GM12875 (cell line): Measurements from ENCODE around the gene PHC3.

ENCODE experiments used
- H3K4me3 ChIP-seq: one replicate; pipeline ENCODE4 v1.5.1; 2011; ENCODE audit warnings: low read depth, low read length, control low read depth
- TF ChIP-seq, protein P1 (sequence below): IDR thresholded peaks from 2 replicates; pipeline ENCODE4 v1.5.1; 2011; ENCODE audit warnings: low read depth, mild to moderate bottlenecking, control low read depth, inconsistent platforms, low read length, moderate library complexity, borderline replicate concordance; ENCODE audit not compliant: insufficient read depth

Gene PHC3

DNA sequence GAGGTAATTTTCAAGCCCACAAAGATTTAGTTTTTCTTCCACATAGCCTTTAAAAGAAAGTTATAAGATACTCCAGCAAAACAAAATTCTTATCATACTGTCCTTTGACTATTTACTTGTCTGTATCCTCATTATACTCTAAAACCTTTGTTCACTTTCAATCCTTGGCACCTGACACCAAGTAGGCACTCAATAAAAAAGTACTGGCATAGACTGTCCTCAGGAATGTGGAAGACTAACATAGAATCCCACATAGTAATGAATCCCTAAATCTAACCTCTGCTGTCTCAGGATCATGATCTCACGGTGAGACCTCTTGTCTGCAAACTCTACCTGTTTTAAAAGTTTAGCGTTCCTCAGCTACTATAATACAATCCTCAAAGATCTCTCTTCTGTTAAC, 21.6 kb downstream of the PHC3 start:
- TF ChIP-seq, protein P1, sequence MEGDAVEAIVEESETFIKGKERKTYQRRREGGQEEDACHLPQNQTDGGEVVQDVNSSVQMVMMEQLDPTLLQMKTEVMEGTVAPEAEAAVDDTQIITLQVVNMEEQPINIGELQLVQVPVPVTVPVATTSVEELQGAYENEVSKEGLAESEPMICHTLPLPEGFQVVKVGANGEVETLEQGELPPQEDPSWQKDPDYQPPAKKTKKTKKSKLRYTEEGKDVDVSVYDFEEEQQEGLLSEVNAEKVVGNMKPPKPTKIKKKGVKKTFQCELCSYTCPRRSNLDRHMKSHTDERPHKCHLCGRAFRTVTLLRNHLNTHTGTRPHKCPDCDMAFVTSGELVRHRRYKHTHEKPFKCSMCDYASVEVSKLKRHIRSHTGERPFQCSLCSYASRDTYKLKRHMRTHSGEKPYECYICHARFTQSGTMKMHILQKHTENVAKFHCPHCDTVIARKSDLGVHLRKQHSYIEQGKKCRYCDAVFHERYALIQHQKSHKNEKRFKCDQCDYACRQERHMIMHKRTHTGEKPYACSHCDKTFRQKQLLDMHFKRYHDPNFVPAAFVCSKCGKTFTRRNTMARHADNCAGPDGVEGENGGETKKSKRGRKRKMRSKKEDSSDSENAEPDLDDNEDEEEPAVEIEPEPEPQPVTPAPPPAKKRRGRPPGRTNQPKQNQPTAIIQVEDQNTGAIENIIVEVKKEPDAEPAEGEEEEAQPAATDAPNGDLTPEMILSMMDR: no peak
- no peak overlapping the region for H3K4me3 ChIP-seq

GRCh38 chr3:170159459-170159858, 22.1 kb downstream of the PHC3 start:
- TF ChIP-seq, protein P1: no peak
- H3K4me3 ChIP-seq: no peak overlapping the region

DNA sequence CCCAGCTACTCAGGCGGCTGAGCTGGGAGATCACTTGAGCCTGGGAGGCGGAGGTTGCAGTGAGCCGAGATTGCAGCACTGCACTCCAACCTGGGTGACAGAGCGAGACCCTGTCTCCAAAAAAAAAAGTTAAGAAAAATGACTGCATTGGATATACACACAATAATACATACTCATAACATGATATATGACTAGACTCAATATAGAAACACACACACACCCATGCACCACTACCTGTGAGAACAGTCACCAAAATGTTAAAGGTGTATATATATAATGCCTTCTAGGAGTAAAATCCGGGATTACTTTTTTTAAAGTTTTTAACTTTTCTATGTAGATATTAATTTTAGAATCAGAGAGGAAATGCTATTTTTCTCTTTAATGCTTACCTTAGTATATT, 25.9 kb downstream of the PHC3 start:
- TF ChIP-seq, protein P1: no peak
- H3K4me3 ChIP-seq: no peak overlapping the region

DNA sequence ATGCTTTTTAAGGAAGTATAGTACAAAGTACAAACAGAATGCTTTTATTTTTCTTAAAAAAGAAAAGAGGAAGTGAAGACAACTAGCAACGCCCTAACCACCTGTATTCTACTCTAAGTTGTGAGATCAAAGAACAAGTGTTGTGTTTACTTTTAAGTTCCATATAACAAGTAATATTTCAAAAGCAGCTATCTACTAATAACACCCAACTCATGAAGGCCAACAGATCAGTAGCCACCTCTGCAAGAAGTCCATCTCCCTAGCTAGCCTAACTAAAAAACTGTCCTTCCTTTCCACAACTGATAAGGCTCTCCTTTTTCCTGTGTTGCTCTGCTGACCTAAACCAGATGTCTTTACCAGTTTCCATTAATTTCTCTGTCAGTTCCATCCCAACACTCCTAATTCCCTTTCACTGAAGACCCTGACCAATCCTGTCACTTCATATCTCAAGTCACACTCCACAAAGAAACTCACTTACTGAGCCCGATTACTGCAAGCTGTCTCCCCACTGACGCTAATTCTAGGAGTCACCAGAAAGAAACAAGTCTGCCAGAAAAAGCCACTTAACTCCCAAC, 26.9 kb downstream of the PHC3 start:
- TF ChIP-seq, protein P1: no peak

GRCh38 chr3:170154084-170154483, 27.4 kb downstream of the PHC3 start:
- TF ChIP-seq, protein P1: no peak
- no peak overlapping the region for H3K4me3 ChIP-seq

More for the DNA sequence above, 26.9 kb downstream of the PHC3 start:
- H3K4me3 ChIP-seq: no peak overlapping the region

GRCh38 chr3:170151536-170151935, 30.0 kb downstream of the PHC3 start:
- TF ChIP-seq, protein P1: no peak
- no peak overlapping the region for H3K4me3 ChIP-seq

DNA sequence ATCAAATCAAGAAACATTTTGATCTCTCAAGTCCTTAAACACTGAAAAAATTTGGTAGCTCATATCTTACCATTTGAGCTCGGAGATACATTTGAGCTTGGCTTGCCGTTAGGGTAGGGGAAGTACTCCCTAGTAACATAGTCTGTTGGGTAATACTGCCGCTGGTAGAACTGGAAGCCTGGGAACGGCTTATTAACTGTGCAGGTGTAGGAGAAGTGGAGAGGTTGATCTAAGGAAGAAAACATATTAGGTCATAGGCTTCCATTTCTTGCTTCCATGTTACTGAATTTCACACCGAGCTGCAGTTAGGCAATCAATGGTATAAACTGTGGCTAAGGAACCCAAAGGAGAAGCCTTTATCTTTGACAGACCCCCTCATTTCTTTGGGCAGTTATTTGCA, 32.5 kb downstream of the PHC3 start:
- TF ChIP-seq, protein P1: no peak
- H3K4me3 ChIP-seq: no peak overlapping the region
